Stomach smooth muscle (tissue), 2 donors: ENCODE data around the gene TRMU.

Experiments
- H3K27ac ChIP-seq: one replicate; pipeline ENCODE4 v1.7.0; 2013; ENCODE audit warnings: mild to moderate bottlenecking, low read length, inconsistent platforms
- H3K27me3 ChIP-seq, 2 donors: one replicate each; pipeline ENCODE4 v1.7.0; 2013; ENCODE audit warnings: low read length in 2 of 2; ENCODE audit not compliant: insufficient read depth in 2 of 2, control insufficient read depth in 1 of 2
- H3K36me3 ChIP-seq, 2 donors: one replicate each; pipeline ENCODE4 v1.7.0; 2013; ENCODE audit warnings: low read length in 2 of 2; ENCODE audit not compliant: control insufficient read depth in 2 of 2, insufficient read depth in 2 of 2
- H3K4me1 ChIP-seq: one replicate; pipeline ENCODE4 v1.7.0; 2013; ENCODE audit warnings: low read length; ENCODE audit not compliant: control insufficient read depth, insufficient read depth
- H3K4me3 ChIP-seq, 2 donors: one replicate each; pipeline ENCODE4 v1.7.0; 2013; ENCODE audit warnings: low read length in 2 of 2
- H3K9ac ChIP-seq, 2 donors: one replicate each; pipeline ENCODE4 v1.7.0; 2013; ENCODE audit warnings: low read length in 2 of 2, mild to moderate bottlenecking in 1 of 2
- H3K9me3 ChIP-seq, 2 donors: one replicate each; pipeline ENCODE4 v1.7.0; 2013; ENCODE audit warnings: low read length in 2 of 2; ENCODE audit not compliant: control insufficient read depth in 2 of 2
- donor health status: healthy.
- donor health status: Pancreatic carcinoma.

TRMU gene

DNA sequence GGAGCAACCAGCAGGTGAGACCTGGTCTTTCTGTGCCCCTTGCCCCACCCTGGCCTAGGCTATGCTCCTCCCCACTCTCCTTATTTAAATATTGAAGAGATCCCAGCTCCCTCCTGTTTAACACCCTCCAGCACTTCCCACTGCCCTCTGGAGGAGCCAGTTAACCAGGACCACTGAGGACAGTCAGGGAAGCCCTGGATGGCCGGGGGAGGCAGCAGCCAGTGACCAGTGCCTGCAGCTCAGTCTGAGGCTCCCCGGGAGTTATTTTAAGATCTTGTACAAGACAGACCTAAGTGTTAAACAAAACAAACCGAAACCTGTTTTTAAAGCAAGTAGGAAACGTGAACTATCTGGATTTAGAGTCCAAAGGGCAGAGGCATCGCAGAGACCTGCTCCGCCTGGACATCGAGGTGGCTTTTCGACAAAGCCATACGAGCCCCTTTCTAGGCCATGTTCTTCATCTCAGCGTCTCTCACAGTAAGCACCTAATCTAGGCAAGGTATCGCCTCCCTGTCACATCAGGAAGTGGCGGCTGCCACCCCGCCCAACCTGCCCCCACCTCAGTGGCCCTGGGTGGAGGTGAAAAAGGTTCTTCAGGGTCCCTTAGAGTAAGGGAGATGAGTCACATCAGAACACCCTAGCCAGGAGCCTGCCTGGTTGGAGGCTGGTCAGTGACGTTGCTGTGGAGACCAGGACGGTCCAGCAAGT is 35.2 kb downstream of the TRMU start:
- no peaks in the 10 kb centered on the region for H3K4me1 ChIP-seq
- peaks cover 1 to 2% of the 10 kb centered on the region in 2 donors for H3K9me3 ChIP-seq
- no peak overlapping the region for H3K9ac ChIP-seq
- H3K36me3 ChIP-seq: no peaks in the 10 kb centered on the region
- H3K27me3 ChIP-seq: peaks cover 11% of the 10 kb centered on the region in 2 donors
- no peak overlapping the region for H3K27ac ChIP-seq
- no peak overlapping the region for H3K4me3 ChIP-seq

DNA sequence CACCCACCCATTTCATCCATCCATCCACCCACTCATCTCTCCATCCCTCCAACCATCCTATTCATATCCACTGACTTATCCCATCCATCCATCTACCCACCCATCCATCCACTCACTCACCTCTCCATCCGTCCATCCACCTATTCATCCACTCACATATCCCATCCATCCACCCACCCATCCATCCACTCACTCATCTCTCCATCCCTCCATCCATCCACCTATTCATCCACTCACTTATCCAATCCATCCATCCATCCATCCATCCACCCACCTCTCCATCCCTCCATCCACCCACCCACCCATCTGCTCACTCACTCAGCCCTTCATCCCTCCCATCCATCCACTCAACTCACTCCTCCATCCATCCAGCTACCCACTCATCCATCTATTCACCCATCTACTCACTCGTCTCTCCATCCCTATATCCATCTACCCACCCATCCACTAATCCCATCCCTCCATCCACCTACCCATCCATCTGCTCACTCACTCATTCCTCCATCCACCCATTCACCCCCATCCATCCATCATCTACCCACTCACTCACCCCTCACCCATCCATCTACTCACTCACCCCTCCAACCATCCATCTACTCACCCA is 36.2 kb downstream of the TRMU start:
- Histone ChIP-seq H3K36me3 (no peaks in the 10 kb centered on the region), H3K4me3 (no peak overlapping the region), H3K27me3 (peaks cover 8 to 11% of the 10 kb centered on the region in 2 donors), H3K9ac (no peak overlapping the region), H3K9me3 (peaks cover 2 to 5% of the 10 kb centered on the region in 2 donors), H3K4me1 (no peaks in the 10 kb centered on the region), H3K27ac (no peak overlapping the region)

GRCh38 chr22:46372686-46373085 is 37.2 kb downstream of the TRMU start:
- Histone ChIP-seq H3K4me1 (no peaks in the 10 kb centered on the region), H3K36me3 (no peaks in the 10 kb centered on the region), H3K9me3 (peaks cover 2 to 5% of the 10 kb centered on the region in 2 donors), H3K27me3 (peaks cover 2 to 6% of the 10 kb centered on the region in 2 donors), H3K27ac (no peak overlapping the region), H3K9ac (no peak overlapping the region), H3K4me3 (no peak overlapping the region)

DNA sequence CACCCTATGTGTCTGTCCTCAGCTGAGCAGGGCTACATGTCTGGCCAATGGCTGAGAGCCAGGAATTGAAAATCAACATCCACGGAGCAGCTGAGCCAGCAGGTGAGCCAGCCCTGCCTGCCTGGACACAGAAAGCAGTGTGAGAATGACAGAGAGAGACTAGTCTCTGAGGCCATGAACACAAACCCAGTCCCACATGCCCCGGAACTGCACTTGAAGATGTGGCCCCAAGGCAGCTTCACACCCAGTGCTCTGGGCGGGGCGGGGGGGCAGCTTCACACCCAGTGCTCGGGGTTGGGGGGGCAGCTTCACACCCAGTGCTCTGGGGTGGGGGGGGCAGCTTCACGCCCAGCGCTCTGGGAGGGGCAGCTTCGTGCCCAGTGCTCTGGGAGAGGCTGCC is 37.6 kb downstream of the TRMU start:
- H3K27me3 ChIP-seq: peaks cover 2 to 6% of the 10 kb centered on the region in 2 donors
- no peak overlapping the region for H3K9ac ChIP-seq
- no peak overlapping the region for H3K4me3 ChIP-seq
- no peaks in the 10 kb centered on the region for H3K36me3 ChIP-seq
- peaks cover 2 to 5% of the 10 kb centered on the region in 2 donors for H3K9me3 ChIP-seq
- no peaks in the 10 kb centered on the region for H3K4me1 ChIP-seq
- no peak overlapping the region for H3K27ac ChIP-seq

- Histone ChIP-seq H3K27ac (no peak overlapping the region), H3K4me3 (no peak overlapping the region), H3K9me3 (peaks cover 2 to 5% of the 10 kb centered on the region in 2 donors), H3K36me3 (no peaks in the 10 kb centered on the region), H3K9ac (no peak overlapping the region), H3K4me1 (peaks cover 2% of the 10 kb centered on the region), H3K27me3 (peaks cover 2 to 8% of the 10 kb centered on the region in 2 donors)
These were observed 38.6 kb downstream of the TRMU start for GRCh38 chr22:46373921-46374662.

DNA sequence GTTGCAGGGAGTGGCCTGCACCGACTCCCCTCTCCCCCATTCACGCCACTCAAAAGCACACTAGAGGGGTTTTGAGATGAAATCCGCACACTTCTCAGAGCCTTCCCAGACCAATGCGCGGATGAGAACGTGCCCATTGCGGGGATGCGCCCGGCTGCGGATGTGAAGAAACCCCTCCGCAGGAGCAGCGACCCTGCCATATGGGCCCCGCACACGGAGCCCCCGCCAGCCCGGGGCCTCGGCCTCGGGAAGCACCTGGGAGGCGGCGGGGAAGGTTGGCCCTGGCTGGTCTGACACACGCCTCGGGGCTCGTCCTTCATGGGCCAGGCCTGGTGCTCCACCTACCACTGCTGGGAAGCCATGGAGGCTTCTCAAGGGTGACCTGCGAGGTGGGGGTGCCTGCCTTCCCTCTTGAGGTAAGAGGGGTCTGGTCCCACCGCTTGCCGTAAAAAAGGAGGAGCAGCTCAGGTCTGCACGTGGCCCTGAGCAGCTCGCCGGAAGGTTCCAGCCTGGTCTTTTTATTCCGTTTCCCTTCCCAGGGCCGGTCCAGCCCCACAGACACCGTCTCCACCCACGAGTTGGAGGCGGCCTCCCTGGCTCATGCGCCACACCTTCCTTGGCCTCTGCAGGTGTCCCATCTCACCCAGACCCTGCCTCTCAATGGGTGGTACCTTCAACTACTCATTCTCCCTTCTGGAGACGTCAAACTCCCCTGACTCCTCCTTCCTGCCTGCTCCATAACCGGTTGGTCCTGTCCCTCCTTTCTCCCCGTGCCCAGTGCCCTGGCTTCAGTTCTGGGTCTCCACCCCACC is 39.4 kb downstream of the TRMU start:
- Histone ChIP-seq H3K36me3 (no peaks in the 10 kb centered on the region), H3K27me3 (peaks cover 2 to 8% of the 10 kb centered on the region in 2 donors), H3K27ac (no peak overlapping the region), H3K9me3 (peaks cover 2 to 5% of the 10 kb centered on the region in 2 donors), H3K9ac (no peak overlapping the region), H3K4me3 (no peak overlapping the region), H3K4me1 (peaks cover 2% of the 10 kb centered on the region)

DNA sequence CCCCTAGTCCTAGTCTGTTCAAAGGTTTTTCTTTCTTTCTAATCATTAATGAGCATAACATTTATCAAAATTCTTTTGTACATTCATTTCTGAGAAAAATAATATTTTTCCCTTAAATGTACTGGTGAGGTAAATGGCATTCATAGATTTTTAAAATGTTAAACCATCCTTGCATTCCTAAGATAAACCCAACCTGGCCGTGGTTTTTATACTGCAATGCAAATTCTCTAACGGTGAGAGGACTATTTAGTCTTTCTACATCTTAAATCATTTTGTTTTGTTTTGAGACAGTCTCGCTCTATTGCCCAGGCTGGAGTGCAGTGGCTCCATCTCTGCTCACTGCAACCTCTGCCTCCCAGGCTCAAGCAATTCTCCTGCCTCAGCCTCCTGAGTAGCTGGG is 40.6 kb downstream of the TRMU start:
- Histone ChIP-seq H3K27me3 (peaks cover 2 to 8% of the 10 kb centered on the region in 2 donors), H3K36me3 (no peaks in the 10 kb centered on the region), H3K4me3 (no peak overlapping the region), H3K9ac (no peak overlapping the region), H3K9me3 (peaks cover 2 to 5% of the 10 kb centered on the region in 2 donors), H3K27ac (no peak overlapping the region), H3K4me1 (peaks cover 2% of the 10 kb centered on the region)

DNA sequence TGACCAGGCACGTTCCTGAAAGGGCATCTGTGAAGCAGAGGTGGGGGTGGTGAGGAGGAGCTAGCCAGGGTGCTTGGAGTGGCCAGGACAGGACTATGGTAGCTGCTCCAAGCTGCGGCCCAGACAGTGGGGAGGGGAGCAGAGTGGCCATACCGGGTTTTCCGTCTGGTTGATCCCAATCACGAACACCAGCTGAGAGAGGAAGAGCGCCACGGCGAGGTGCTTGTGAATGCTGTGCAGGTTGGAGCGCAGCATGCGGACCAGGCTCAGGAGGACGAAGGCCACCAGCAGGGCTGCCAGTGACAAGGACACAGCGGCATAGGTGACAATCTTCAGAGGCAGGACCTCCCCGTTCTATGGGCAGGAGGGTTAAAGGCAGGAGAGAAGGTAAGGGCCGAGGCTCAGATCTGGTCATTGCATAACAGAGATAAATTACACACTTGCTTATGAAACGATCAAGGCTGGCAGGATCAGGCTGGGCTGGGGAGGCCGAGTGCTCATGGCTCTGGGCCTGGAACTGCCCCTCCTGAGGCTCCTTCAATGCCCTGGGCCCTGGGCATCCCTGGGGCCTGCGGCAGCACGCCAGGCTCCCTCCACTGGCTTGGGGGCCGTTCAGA is 41.5 kb downstream of the TRMU start:
- H3K27ac ChIP-seq: no peak overlapping the region

GRCh38 chr22:46377525-46378425 is 42.3 kb downstream of the TRMU start:
- Histone ChIP-seq H3K9me3 (peaks cover 2 to 5% of the 10 kb centered on the region in 2 donors), H3K27ac (no peak overlapping the region), H3K9ac (no peak overlapping the region), H3K27me3 (peaks cover 2 to 5% of the 10 kb centered on the region in 2 donors), H3K36me3 (no peaks in the 10 kb centered on the region), H3K4me3 (no peak overlapping the region), H3K4me1 (peaks cover 2% of the 10 kb centered on the region)

More for the DNA sequence above, 41.5 kb downstream of the TRMU start:
- H3K4me3 ChIP-seq: no peak overlapping the region
- H3K36me3 ChIP-seq: no peaks in the 10 kb centered on the region
- H3K27me3 ChIP-seq: peaks cover 2 to 8% of the 10 kb centered on the region in 2 donors
- no peak overlapping the region for H3K9ac ChIP-seq
- H3K4me1 ChIP-seq: peaks cover 2% of the 10 kb centered on the region
- H3K9me3 ChIP-seq: peaks cover 2 to 5% of the 10 kb centered on the region in 2 donors
